ENCODE results near the gene DENND4A. TPM values are rescaled to one million over a fixed set of nuclear protein-coding genes. Genes with fewer than 3 reads are reported as not detected.

Gene DENND4A
- total and polyA plus RNA-seq, 9 of the 15 experiments (the other 6 are each of a cell fraction or from before 2014, with no cell fraction given), result 6.8 to 32.3 (median 19.9) TPM

- no peak for TF ChIP-seq NFIX (CRISPR knock-in tag; IDR thresholded peaks at IDR 0.05; ENCODE audit: low read depth)
- TF ChIP-seq POLR2G (IDR thresholded peaks at IDR 0.05; ENCODE audit: low read depth, low read length), result no peak
- TF ChIP-seq LCOR (CRISPR knock-in tag; IDR thresholded peaks at IDR 0.05), result no peak
- TF ChIP-seq OTX1 (CRISPR knock-in tag; IDR thresholded peaks at IDR 0.05), result no peak
- TF ChIP-seq, protein P1, sequence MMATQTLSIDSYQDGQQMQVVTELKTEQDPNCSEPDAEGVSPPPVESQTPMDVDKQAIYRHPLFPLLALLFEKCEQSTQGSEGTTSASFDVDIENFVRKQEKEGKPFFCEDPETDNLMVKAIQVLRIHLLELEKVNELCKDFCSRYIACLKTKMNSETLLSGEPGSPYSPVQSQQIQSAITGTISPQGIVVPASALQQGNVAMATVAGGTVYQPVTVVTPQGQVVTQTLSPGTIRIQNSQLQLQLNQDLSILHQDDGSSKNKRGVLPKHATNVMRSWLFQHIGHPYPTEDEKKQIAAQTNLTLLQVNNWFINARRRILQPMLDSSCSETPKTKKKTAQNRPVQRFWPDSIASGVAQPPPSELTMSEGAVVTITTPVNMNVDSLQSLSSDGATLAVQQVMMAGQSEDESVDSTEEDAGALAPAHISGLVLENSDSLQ (IDR thresholded peaks at IDR 0.05), result no peak
- no peak for TF ChIP-seq DPF2 (IDR thresholded peaks at IDR 0.05)
- BruUV-seq (replicated peaks), result no TSS peak
- H4K20me1 ChIP-seq (replicated peaks; ENCODE audit: control insufficient read depth, insufficient read depth, low read length), result no peaks in the 10 kb centered on the region
These were observed 51.9 kb downstream of the DENND4A start for GRCh38 chr15:65740148-65740547.

More at GRCh38 chr15:65740148-65740547, 51.9 kb downstream of the DENND4A start:
- in situ Hi-C loops (cut with MboI), result no loop called here
- Histone ChIP-seq H3K9me1 (ENCODE audit: control insufficient read depth, insufficient read depth, low read length) (no peaks in the 10 kb centered on the region), H3K36me3 (ENCODE audit: control insufficient read depth, insufficient read depth, low read length) (peaks cover 24% of the 10 kb centered on the region), H3K27me3 (ENCODE audit: control insufficient read depth in 2 of 2, insufficient read depth in 2 of 2, low read length in 2 of 2) (no peaks in the 10 kb centered on the region), H3K4me1 (replicated peaks in 1 of 2; ENCODE audit: control insufficient read depth in 2 of 2, insufficient read depth in 2 of 2, low read length in 2 of 2) (peaks cover 8 to 19% of the 10 kb centered on the region in 2 experiments; a peak in 4 of 5 replicates), H3K9me3 (replicated peaks; ENCODE audit: control insufficient read depth, insufficient read depth, low read depth, low read length) (no peaks in the 10 kb centered on the region), H3K79me2 (ENCODE audit: control insufficient read depth, insufficient read depth, low read length) (no peaks in the 10 kb centered on the region), H2AFZ (ENCODE audit: low read depth, low read length) (no peak overlapping the region), H3K27ac (ENCODE audit: extremely low read depth, low read depth, low read length) (no peak overlapping the region), H3K4me3 (no peak overlapping the region), H3K4me2 (ENCODE audit: insufficient read depth, low read length) (no peak overlapping the region), H3K9ac (ENCODE audit: insufficient read depth in 1 of 2, low read depth in 2 of 2, low read length in 2 of 2) (no peak overlapping the region)
- POLR2A ChIA-PET, result no interaction called here
- DNase-seq (ENCODE audit: extremely low read depth in 1 of 4, low spot score in 3 of 4) (no peak), FAIRE-seq (no peak), ATAC-seq (no peak)
- intact Hi-C loops (cut with micrococcal nuclease), result loop anchor here (5.0 kb wide), 1 partner anchor 77 kb away; no protein-coding TSS in a partner anchor
- CTCF ChIA-PET (ENCODE audit: low intra/inter-chr PET ratio), result no interaction called here
- 70% methylated on average over 2 of the region's 5 CpGs for WGBS (ENCODE audit: insufficient coverage, low coverage, missing lambda C conversion rate)
